Skeletal muscle tissue (tissue), 4 donors: Measurements from ENCODE around the gene TUBGCP2. TPM values are rescaled to one million over a fixed set of nuclear protein-coding genes. Genes with fewer than 3 reads are reported as not detected.
A peak's percentile ranks its signal among the peaks of the same experiment; 100 is the strongest.

Experiments used
- H3K27ac ChIP-seq: one replicate; pipeline ENCODE4 v1.7.0; 2013; ENCODE audit warnings: mild to moderate bottlenecking, low read depth, low read length, inconsistent platforms
- H3K27me3 ChIP-seq, 3 donors: one replicate each; pipeline ENCODE4 v1.7.0; 2013; ENCODE audit warnings: low read length in 3 of 3; ENCODE audit not compliant: control insufficient read depth in 3 of 3, insufficient read depth in 3 of 3
- H3K36me3 ChIP-seq, 3 donors: one replicate each; pipeline ENCODE4 v1.7.0; 2013; ENCODE audit warnings: low read length in 3 of 3; ENCODE audit not compliant: control insufficient read depth in 3 of 3, insufficient read depth in 3 of 3
- H3K4me1 ChIP-seq, 3 donors: one replicate each; pipeline ENCODE4 v1.7.0; 2013; ENCODE audit warnings: low read length in 3 of 3, mild to moderate bottlenecking in 3 of 3; ENCODE audit not compliant: control insufficient read depth in 3 of 3, insufficient read depth in 3 of 3
- H3K4me3 ChIP-seq, 3 donors: one replicate each; pipeline ENCODE4 v1.7.0; 2013; ENCODE audit warnings: low read length in 3 of 3
- H3K9ac ChIP-seq, 3 donors: one replicate each; pipeline ENCODE4 v1.7.0; 2013; ENCODE audit warnings: low read length in 3 of 3, mild to moderate bottlenecking in 3 of 3, moderate library complexity in 2 of 3, low read depth in 1 of 3
- H3K9me3 ChIP-seq, 3 donors: one replicate each; pipeline ENCODE4 v1.7.0; 2013; ENCODE audit warnings: low read length in 3 of 3; ENCODE audit not compliant: control insufficient read depth in 3 of 3
- total RNA-seq: library from RNA; depleted of rRNA; stranded (reverse); fragments of >200 nt; gene quantifications from one replicate; pipeline ENCODE4 v1.2.3, GENCODE V29; 2014
- donor health status: Osteomylitis.

TUBGCP2 gene
- total RNA-seq, 1 donor from 2014 or later, result 39.7 TPM

DNA sequence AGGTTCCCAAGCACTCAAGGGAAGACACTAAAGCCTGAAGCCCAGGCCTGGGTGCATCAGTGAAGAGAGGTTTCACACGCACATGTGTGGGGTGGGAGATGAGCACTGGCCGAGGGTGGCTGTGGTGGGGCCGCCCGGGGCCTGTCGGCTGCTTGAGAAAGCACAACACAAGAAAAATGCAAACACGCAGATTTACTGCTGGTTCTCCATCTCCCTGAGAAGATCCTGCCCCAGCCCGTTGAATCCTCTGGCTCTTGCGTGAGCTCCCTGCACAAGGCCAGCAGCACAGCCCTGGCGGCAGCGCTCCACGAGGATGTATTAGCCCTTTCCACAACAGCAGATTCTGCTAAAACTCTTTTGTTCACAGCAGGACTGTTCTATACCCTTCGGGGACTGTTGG, 6.2 kb upstream of the TUBGCP2 start:
- Histone ChIP-seq H3K36me3 (peaks cover 14 to 24% (median 21%) of the 10 kb centered on the region in 3 donors), H3K4me1 (peaks cover 3 to 9% (median 4%) of the 10 kb centered on the region in 3 donors), H3K9ac (no peak overlapping the region), H3K27me3 (peaks cover 13 to 16% (median 13%) of the 10 kb centered on the region in 3 donors), H3K9me3 (no peaks in the 10 kb centered on the region), H3K27ac (no peak overlapping the region), H3K4me3 (no peak overlapping the region)

DNA sequence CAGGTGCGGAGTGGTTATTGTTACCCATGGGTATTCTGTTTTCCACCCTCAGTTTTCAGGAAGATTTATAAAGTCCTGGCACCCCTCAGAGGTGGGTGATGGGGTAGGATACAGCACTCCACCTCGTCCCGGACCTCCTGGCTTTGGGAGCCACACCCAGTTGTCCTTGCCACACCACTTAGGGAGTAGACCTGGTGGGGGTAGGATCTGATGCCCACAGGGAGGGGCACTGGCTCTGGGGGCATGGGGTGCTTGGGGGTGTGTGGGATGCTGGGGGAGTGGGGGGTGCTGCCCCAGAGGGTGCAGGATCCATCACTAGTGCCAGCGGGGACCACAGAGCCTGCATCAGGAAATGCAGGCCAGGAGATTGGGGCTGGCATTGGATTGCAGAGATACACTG, 4.5 kb upstream of the TUBGCP2 start:
- H3K4me3 ChIP-seq, result no peak overlapping the region
- no peaks in the 10 kb centered on the region for H3K27me3 ChIP-seq
- H3K9me3 ChIP-seq, result no peaks in the 10 kb centered on the region
- H3K9ac ChIP-seq, result no peak overlapping the region
- H3K27ac ChIP-seq, result no peak overlapping the region
- H3K36me3 ChIP-seq, result peaks cover 17 to 27% (median 25%) of the 10 kb centered on the region in 3 donors
- peaks cover 3 to 13% (median 5%) of the 10 kb centered on the region in 3 donors for H3K4me1 ChIP-seq

DNA sequence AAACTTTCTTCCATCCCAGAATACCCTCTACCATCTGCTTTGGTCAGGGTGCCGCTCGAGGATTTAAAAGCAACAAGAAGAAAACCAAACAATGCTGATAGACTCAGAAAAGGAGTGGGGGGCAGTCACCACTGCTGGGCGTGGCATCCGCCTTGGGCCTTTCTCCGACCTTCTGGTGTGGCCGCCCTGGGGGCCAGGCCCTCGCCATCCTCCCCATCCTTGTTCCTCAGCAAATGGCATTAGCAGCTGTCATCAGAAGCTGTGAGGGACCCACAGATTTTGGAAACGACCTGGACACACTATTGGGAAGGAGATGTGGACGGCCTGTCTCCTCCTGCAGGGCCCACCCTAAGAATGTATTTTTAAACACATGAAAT, 4.1 kb upstream of the TUBGCP2 start:
- Histone ChIP-seq H3K4me3 (no peak overlapping the region), H3K27ac (no peak overlapping the region), H3K9me3 (no peaks in the 10 kb centered on the region), H3K27me3 (no peaks in the 10 kb centered on the region), H3K4me1 (peaks cover 6 to 17% (median 8%) of the 10 kb centered on the region in 3 donors), H3K9ac (no peak overlapping the region), H3K36me3 (peaks cover 17 to 27% (median 25%) of the 10 kb centered on the region in 3 donors)

DNA sequence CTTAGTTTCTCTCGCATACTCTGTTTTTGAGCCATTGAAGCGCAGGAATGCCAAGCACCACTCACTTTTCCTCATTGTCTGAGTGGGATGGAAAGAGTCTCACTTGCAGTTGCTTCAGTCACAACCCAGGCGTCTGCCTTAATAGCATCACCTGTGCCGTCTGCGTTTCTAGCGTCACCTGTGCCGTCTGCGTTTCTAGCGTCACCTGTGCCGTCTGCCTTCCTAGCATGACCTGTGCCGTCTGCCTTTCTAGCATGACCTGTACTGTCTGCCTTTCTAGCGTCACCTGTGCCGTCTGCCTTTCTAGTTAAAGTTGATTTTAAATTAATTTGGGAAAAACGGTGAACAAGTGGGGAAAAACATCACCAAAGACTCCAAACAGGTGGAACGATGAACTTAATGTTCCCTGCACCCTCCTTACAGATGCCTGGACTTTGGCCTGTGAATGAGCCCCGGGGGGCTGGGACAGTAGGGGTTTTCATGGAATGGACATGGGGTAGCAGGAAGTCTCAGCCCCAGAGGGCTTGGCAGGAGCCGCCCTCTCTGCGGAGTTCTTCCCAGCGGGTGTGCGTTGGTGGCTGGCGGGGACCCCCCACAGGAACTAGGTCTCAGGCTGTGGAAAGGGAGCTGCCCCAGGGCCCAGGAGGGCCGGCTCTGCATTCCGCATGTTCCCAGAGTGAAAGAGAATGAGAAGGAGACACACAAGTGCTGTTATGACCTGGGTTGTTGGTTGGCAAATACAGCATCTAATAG, 3.5 kb upstream of the TUBGCP2 start:
- Histone ChIP-seq H3K4me1 (peaks cover 12 to 23% (median 14%) of the 10 kb centered on the region in 3 donors), H3K27ac (no peak overlapping the region), H3K9me3 (no peaks in the 10 kb centered on the region), H3K9ac (no peak overlapping the region), H3K36me3 (peaks cover 17 to 27% (median 25%) of the 10 kb centered on the region in 3 donors), H3K27me3 (no peaks in the 10 kb centered on the region), H3K4me3 (no peak overlapping the region)

DNA sequence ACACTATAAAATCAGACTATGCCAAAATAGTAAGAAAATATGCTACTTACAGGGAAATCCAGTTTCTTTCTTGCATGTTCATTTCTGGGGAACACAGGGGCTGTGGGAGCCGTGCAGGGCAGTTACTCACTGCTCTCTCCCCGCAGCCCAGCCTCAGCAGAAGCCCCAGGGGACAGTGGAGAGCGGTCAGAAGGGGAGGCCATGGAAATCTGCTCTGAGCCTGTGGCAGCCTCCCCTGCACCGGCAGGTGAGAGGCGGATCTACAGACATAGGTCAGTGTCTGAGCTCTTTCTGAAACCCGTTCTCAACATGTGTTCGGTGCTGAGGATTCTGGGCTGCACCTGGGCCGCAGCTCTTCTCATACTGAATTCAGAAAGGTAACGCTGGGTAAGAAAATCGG, 2.9 kb upstream of the TUBGCP2 start:
- peaks cover 19 to 27% (median 27%) of the 10 kb centered on the region in 3 donors for H3K36me3 ChIP-seq
- no peak overlapping the region for H3K4me3 ChIP-seq
- no peaks in the 10 kb centered on the region for H3K27me3 ChIP-seq
- no peak overlapping the region for H3K27ac ChIP-seq
- H3K4me1 ChIP-seq, result peaks cover 17 to 29% (median 19%) of the 10 kb centered on the region in 3 donors
- no peaks in the 10 kb centered on the region for H3K9me3 ChIP-seq
- H3K9ac ChIP-seq, result no peak overlapping the region

DNA sequence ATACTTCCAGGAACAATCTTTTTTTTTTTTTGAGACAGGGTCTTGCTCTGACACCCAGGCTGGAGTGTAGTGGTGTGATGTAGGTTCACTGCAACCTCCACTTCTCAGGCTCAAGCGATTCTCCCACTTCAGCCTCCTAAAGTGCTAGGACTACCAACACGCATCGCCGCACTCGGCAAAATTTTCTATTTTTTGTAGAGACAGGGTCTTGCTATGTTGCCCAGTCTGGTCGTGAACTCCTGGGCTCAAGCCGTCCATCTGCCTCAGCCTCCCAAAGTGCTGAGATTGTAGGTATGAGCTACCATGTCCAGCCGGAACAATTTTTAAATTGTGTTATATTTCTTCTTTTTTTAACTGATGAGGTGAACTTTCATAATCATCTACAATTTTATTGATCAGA, 2.1 kb upstream of the TUBGCP2 start:
- no peaks in the 10 kb centered on the region for H3K9me3 ChIP-seq
- H3K36me3 ChIP-seq, result peaks cover 19 to 27% (median 27%) of the 10 kb centered on the region in 3 donors
- H3K27ac ChIP-seq, result no peak overlapping the region
- no peaks in the 10 kb centered on the region for H3K27me3 ChIP-seq
- H3K9ac ChIP-seq, result no peak overlapping the region
- no peak overlapping the region for H3K4me3 ChIP-seq
- peaks cover 20 to 34% (median 23%) of the 10 kb centered on the region in 3 donors for H3K4me1 ChIP-seq

DNA sequence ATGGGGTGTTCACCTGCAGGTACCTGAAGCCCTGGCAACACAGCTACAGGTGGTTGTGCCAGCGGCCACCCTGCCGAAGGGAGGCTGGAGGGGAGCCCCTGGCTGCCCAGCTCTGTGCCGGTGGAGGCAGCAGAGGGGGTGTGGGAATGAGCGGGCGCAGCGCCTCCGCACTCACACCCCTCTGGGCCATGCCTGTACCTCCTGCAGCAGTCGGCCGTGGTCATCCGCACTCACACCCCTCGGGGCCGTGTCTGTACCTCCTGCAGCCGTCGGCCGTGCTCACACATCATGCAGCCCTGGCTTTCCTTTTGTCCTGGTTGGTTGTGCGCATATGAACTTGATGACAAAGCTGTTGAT, 1.7 kb upstream of the TUBGCP2 start:
- H3K36me3 ChIP-seq, result peaks cover 19 to 29% (median 27%) of the 10 kb centered on the region in 3 donors
- H3K9me3 ChIP-seq, result no peaks in the 10 kb centered on the region
- H3K9ac ChIP-seq, result no peak overlapping the region
- H3K27me3 ChIP-seq, result no peaks in the 10 kb centered on the region
- H3K4me3 ChIP-seq, result no peak overlapping the region
- H3K27ac ChIP-seq, result no peak overlapping the region
- peaks cover 20 to 37% (median 26%) of the 10 kb centered on the region in 3 donors for H3K4me1 ChIP-seq

DNA sequence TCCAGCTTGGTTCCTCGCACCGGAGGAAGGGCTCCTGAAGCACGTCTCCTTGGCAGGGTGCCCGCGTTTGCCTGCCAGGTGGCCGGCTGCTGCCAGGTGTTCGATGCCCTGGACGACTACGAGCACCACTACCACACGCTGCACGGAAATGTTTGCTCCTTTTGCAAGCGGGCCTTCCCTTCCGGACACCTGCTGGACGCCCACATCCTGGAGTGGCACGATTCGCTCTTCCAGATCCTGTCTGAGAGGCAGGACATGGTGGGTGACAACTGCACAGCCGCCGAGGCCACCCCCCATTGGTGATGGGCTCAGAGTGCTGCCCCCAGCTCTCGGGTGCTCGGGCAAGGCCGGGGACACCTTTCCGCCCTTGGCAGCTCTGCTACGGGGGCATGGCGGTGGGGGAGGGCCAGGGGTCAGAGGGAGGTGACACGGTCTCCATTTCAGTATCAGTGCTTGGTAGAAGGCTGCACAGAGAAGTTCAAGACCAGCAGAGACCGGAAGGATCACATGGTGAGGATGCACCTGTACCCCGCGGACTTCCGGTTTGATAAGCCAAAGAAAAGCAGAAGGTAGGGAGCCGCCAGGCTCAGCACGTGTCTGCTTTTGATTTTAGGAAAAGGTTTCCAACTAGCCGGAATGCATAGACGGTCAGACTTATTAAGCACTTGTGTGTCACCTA, 1.2 kb upstream of the TUBGCP2 start:
- Histone ChIP-seq H3K36me3 (peaks cover 19 to 29% (median 27%) of the 10 kb centered on the region in 3 donors), H3K27me3 (no peaks in the 10 kb centered on the region), H3K4me3 (peak overlapping the region in 1 of 3 donors; percentile 91), H3K9ac (no peak overlapping the region), H3K9me3 (no peaks in the 10 kb centered on the region), H3K4me1 (peaks cover 20 to 37% (median 26%) of the 10 kb centered on the region in 3 donors), H3K27ac (no peak overlapping the region)

DNA sequence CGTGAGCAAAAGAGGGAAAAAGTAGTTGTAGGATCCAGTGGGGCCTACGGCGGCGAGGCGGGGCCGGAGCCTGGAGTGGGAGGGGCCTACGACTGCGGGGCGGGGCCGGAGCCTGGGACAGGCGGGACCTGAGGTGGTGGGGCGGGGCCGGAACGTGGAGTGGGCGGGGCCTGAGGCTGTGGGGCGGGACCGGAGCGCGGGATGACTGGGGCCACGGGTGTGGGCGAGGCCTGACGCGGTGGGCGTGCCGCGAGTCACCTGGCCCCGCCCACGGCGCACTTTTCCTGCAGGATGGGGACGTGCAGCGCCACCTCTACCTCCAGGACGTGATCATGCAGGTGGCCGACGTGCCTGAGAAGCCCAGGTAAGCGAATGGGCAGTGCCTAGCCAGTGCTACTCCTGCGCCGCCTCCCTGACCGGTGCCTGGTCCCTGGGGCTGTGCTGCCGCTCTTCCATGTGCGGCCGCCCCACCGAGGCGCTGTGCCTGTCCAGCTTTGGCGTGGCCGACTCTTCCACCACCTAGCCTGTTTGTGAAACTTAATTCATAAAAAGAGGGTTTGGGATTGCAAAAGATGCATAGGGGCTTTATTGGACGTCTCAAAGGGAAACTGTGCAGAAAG, 538 bp upstream of the TUBGCP2 start:
- Histone ChIP-seq H3K36me3 (peaks cover 19 to 29% (median 27%) of the 10 kb centered on the region in 3 donors), H3K27ac (peak overlapping the region; percentile 93), H3K4me1 (peaks cover 20 to 37% (median 26%) of the 10 kb centered on the region in 3 donors), H3K27me3 (no peaks in the 10 kb centered on the region), H3K9me3 (no peaks in the 10 kb centered on the region), H3K9ac (peak overlapping the region; percentile 92 to 94 (median 92)), H3K4me3 (peak overlapping the region; percentile 91 to 93 (median 92))
